ENCODE measurements around the gene EFCC1.
A peak's percentile ranks its signal among the peaks of the same experiment; 100 is the strongest.

The EFCC1 gene

DNA sequence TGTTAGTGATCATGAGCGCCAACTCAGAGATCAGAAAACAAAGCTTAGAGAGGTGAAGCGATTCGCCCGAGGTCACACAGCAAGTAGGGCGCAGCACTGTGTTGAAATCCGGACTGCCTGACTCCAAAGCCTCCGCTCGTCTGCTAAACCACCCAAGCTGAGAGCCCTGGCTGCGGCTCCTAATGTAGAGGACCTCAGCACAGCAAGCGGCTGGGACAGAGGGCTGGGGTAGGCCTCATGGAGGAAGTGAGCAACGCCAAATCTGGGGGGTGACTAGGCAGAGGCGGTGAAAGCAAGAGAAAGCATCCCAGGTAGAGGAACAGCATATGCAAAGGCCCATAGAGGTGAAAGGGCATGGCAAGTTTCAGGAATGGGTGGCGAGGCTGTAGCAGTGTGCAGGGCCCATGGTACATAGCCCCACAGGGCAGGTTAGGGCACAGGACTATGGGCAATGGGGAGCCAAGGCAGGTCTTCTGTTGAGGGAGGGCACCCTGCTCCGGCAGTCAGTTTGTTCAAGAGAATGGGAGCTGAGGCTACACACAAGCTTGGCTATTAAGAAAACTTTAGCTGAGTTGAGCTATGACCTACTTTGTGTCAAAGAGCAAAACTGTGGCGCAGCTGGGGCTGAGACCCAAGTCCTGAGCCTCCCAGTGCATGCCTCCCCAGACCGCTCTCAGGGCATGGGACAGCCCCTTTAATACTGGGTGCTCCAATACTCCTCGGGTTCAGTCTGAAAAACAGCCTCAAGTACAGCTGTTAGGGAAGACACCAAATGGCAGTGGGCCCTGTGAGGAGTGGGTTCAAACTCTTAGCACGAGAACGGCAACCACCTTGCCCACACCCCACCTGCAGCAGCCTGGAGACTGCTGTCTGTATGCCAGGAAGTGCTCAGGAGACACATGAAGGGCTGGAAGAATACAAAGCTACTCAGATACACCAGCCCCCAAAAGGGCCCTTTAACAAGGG is 6.2 kb upstream of the EFCC1 start:
- DNase-seq (ENCODE audit: low spot score): no peak

- no peak for DNase-seq (ENCODE audit: low spot score)
Observed at GRCh38 chr3:128995737-128996136, 5.4 kb upstream of the EFCC1 start.

DNA sequence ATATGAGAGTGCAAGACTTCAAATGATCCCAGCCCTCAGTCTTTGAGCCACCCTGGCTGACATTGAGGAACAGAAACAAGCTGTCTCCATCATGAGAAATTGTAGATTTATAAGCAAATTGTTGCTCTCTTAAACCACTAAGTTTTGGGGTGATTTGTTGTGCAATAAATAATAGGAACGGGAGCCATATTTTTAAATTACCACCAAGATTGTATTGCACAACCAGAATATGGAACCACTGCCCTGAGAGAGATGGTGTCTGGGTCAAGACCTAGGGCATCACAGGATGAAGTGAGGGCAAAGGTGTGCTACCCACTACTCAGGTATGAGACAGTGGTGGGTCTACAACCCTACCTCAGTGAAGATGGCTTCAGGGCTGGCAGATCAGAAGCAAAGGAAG is 4.9 kb upstream of the EFCC1 start:
- no peak for DNase-seq (ENCODE audit: low spot score)

GRCh38 chr3:128996726-128997125 is 4.4 kb upstream of the EFCC1 start:
- DNase-seq (ENCODE audit: low spot score): no peak

DNA sequence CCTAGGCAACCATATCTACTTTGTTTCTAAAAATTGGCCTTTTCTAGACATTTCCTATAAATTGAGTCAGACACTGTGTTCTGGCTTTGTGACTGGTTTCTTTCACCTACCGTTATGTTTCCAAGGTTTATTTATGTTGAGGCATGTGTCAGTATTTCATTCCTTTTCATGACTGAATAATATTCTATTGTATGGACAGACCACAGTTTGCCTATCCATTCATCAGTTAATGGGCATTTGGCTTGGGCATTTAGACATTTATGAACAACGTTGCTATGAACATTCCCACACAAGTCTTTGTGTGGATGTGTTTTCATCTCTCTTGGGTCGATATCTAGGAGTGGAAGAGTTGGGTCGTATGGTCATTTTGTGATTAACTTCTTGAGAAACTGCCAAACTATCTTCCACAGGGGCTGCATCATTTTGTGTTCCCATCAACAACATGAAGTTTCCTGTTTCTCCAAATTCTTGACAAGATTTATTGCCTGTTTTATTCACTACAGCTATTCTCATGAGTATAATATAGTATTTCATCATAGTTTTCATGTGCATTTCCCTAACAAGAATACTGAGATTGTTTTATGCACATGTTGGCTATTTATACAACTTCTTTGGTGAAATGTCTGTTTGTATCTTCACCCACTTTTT is 3.5 kb upstream of the EFCC1 start:
- no peak for DNase-seq (ENCODE audit: low spot score)

DNA sequence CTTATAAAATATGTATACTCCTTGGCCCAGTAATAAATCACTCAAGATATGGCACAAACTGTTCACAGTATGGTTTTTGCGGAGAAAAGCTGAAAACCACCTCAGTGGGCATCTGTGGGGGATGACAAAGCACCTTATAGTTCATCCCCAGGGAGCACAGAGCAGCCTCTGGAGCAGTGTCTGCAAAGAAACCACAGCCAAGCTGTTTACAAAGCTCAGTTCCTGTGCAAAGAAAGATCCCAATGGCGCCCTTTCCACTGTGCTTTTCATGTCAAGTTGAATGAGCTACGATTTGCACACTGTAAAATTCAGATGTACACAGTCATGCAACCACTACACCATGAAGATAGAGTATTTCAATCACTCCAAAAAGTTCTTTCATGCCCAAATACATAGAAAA is 2.5 kb upstream of the EFCC1 start:
- no peak for DNase-seq (ENCODE audit: low spot score)

- DNase-seq (ENCODE audit: low spot score): no peak
Observed at GRCh38 chr3:128999102-128999501, 2.0 kb upstream of the EFCC1 start.

DNA sequence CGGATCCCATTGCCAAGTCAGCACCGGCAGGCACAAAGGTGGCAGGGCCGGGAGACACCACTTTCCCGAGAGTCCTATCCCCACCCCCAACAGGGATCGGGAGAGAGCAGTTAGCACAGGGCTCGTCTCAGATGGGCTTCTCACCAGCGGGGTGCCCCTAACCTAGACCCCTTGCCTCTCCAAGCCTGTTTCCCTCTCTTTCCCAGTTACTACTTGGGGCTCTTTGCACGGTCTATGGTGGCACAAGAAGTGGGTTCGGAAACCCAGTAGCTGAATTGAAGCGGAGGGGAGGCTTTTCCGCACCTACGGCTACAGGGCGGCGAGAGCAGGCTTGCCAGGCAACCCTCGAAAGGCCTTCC is 383 bp upstream of the EFCC1 start:
- DNase-seq (ENCODE audit: low spot score): no peak

- peak; percentile 72 for DNase-seq (ENCODE audit: low spot score)
Observed at GRCh38 chr3:129001806-129002572, 885 bp downstream of the EFCC1 start.

DNA sequence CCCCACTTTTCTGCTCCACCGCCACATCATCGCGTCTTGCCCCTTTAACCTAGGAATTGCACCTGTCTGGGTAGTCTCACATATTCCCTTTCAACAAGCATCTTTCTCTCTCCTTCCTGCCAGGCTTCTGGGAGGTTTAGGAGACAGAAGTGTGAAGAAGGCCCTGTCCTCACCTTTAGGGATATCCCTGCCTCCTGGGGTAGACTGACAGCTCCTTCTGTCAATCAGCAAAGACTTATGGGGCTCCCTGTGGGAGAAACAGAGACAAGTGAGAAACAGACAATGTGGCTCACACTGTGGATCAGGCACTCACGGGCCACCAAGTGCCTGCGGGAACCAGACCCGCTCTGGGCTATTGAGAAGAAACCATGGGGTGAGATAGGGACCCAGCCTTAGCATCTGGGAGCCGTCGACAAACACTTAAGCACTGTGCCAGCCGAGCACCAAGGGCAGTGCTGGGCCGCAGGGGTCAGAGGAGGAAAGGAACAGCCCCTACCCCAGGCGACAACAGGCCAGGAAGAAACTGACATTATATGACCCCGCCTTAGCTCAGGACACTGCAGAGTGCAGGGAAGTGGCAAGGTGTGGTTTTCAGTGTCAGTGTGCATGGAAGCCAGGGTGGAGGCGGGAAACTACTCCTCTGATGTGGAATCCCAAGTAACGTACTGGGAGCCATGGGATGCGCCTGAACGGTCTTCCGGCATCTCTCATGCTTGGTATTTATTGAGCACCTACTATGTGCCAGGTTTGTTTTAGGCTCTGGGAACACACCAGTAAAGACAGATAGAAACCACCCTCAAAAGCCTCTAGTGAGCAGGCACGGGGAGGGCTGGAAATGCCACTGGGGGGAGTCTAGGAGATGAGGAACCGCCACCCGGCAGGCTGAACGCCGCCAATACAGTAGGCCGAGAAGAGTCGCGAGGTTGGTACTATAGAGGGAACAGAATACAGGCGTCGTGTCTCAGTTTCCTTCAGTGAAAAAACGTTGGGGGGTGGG is 1.8 kb downstream of the EFCC1 start:
- no peak for DNase-seq (ENCODE audit: low spot score)

- no peak for DNase-seq (ENCODE audit: low spot score)
Observed at GRCh38 chr3:129003578-129004112, 2.5 kb downstream of the EFCC1 start.

DNA sequence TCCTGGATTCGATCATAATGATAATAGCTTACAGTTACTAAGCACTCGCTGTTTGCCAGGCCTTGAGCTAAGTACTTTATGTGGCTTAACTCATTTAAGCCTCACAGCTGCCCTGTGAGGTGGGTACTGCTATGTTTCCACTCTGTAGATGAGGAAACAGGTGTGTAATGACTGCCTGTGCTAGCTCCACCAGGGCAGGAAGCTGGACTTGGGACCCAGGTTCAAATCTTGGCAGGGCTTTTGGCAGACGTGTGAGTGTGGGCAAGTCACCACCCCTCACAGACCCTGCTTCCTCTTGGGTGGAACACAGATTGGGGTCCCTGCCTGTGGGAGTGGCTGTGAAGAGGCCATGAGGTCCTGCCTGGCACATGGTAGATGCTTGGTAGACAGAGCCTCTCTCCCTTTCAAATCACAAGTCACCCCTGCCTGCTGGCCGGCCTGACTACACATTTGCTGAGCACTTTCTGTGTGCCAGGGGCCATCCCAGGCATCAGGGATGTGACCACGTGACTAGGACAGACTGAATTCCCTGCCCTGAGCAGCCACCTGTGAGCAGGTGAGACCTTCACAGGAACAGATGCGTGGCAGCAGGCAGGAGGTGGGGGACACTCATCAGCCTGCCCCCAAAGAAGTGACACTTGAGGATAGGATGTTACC is 3.7 kb downstream of the EFCC1 start:
- DNase-seq (ENCODE audit: low spot score): no peak

DNA sequence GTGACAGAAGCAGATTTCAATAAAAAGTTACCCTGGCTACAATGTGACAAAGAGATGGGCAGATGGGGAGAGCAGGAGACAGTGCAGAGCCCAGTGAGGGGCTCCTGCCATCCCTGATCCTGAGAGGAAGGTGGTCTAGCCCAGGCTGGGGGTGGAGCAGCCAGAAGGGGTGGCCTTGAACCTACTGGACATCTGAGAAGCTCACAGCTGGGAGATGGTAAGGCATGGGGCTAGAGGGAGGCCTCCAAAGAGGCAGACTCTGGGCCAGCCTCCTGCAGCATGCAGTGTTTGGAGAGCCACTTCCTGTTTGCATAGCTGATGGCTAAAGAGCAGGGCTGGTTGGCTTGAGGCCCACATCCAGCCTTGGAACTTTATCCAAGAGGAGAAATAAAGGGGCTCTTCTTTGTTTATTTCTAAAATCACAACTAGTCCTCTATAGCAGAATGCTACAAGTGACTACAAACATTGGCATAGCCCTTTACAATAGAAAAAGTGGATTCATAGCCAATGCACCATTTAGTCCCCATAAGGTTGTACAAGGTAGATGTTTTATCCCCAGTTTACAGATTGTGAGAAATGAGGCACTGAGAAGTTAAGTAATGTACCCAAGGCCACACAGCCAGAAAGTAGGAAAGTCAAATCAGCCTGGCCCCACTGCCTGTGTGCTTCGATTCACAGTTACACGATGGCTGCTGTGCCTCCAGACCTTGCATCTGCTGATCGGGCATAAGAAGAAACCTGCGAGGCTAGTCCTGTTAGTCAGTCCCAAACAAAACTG is 4.6 kb downstream of the EFCC1 start:
- no peak for DNase-seq (ENCODE audit: low spot score)

DNA sequence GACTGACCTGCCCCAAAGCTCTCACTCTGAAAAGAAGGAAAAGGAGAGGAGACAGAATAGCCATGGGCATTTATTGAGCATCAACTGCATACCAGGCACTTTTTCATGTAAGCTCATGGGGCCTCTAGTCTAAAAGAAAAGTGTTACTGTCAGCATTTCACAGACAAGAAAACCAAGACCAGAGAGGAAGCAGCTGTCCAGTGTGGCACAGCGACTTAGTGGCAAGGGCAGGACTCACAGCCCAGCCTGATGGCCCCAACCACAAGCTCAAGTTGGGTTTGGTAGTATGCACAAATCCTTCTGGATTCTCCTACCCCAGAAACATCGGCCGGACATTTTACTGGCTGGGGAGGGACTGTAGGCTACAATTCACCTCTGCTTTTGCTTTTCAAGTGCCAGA is 5.8 kb downstream of the EFCC1 start:
- no peak for DNase-seq (ENCODE audit: low spot score)

- no peak for DNase-seq (ENCODE audit: low spot score)
Observed at GRCh38 chr3:129007792-129008191, 6.7 kb downstream of the EFCC1 start.

GRCh38 chr3:129009266-129009665 is 8.2 kb downstream of the EFCC1 start:
- DNase-seq (ENCODE audit: low spot score): no peak

- no peak for DNase-seq (ENCODE audit: low spot score)
Observed at GRCh38 chr3:129010310-129010956, 9.3 kb downstream of the EFCC1 start.

DNA sequence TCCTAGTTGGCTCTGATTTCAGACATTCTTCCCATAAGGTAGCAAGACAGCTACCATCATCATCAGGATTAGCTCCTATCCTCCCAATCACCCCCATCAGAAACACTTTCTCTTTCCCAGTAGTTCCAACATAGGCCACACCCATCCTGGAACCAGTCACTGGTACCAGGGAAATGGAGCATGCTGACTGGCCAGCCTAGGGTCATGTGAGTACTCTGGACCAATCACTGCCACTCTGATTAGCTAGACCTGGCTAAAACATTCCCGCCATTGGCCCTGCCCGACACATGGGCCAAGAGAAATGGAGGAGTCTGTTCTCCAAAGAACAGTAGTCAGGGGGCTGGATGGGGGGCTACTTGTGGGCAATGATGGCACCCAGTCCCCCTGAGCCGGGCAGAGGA is 12.4 kb downstream of the EFCC1 start:
- peak; percentile 39 for DNase-seq (ENCODE audit: low spot score)

DNA sequence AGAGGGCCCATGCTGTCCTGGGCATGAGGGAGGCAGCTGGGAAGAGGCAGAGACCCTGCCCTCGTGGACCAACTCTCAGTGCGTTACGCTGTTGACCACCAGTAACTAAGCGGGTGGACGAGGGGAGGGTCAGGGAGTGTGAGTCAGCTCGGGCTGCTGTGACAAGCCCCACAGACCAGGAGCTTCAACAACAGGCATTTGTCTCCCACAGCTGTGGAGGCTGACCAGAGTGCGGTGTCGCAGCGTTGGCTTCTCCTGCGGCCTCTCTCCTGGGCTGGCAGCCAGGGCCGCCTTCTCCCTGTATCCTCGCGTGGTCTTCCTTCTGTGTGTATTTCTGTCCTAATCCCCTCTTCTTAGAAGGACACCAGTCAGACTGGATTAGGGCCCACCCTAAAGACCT is 13.0 kb downstream of the EFCC1 start:
- peak; percentile 42 for DNase-seq (ENCODE audit: low spot score)
